Endothelial cell of umbilical vein (primary cell): ENCODE data around the gene NEURL1B.

Source experiments
- CTCF ChIP-seq, 2 donors: IDR thresholded peaks; 1 replicate in 1 of 2; 2 replicates in 1 of 2; pipeline ENCODE4 v1.5.1; 2011; ENCODE audit warnings: low read length in 2 of 2, mild to moderate bottlenecking in 2 of 2, moderate library complexity in 2 of 2, control low read depth in 1 of 2, inconsistent platforms in 1 of 2, low read depth in 1 of 2; ENCODE audit not compliant: insufficient read depth in 1 of 2; ENCODE audit errors: extremely low read depth in 1 of 2
- EZH2 ChIP-seq: IDR thresholded peaks from 2 replicates; pipeline ENCODE4 v1.6.1; 2012; ENCODE audit warnings: borderline replicate concordance, low read depth, mild to moderate bottlenecking, moderate library complexity, low read length, inconsistent platforms; ENCODE audit not compliant: severe bottlenecking
- FOS ChIP-seq: IDR thresholded peaks from 2 replicates; pipeline ENCODE4 v1.6.1; 2011; ENCODE audit warnings: mild to moderate bottlenecking, low read length, moderate library complexity, borderline replicate concordance; ENCODE audit not compliant: insufficient read depth
- GATA2 ChIP-seq: IDR thresholded peaks from 2 replicates; pipeline ENCODE4 v1.7.0; 2011; ENCODE audit warnings: low read depth, mild to moderate bottlenecking, moderate library complexity, mixed read lengths, low read length; ENCODE audit not compliant: insufficient read length, insufficient read depth
- JUN ChIP-seq: IDR thresholded peaks from 2 replicates; pipeline ENCODE4 v1.6.1; 2011; ENCODE audit warnings: borderline replicate concordance, low read depth; ENCODE audit not compliant: insufficient read length, insufficient read depth
- MAX ChIP-seq: IDR thresholded peaks from 2 replicates; pipeline ENCODE4 v1.6.1; 2011; ENCODE audit not compliant: insufficient read depth, insufficient read length
- POLR2A ChIP-seq: IDR thresholded peaks from 2 replicates; pipeline ENCODE4 v1.6.1; 2012; ENCODE audit warnings: low read depth, mild to moderate bottlenecking, control low read depth, low read length
- POLR2AphosphoS5 ChIP-seq: IDR thresholded peaks from 2 replicates; pipeline ENCODE4 v1.6.1; 2012; ENCODE audit warnings: low read depth, mild to moderate bottlenecking, control low read depth, low read length, moderate library complexity; ENCODE audit not compliant: insufficient read depth

DNA sequence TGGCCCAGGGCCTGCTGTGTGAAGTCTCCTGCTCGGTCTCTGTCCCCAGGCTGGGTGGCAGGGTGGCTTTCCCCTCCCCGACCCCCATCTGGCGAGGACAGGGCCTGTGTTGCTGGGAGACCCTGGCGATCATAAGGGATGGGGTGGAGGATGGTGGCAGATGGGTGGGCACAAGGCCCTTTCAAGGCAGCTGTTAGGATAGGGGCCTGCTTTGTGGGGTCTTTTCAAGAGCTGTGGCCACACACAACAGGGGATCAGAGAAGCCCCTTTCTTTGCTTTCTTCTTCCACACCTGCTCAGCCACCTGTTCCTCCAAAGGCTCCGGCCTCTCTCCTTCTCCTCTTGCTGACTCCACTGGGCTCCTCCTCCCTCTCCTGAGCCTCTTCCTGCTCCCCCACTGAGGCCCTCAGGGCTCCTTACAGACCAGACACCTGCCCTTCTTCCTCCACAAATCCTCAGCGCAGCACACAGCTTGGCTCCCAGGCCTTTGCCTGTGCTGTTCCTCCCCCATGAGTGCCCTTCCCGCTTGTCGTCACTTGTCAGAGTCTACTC lies 15.0 kb upstream of the NEURL1B start:
- TF ChIP-seq EZH2 (no peak), CTCF (IDR thresholded peaks at IDR 0.05; ENCODE audit: extremely low read depth in 1 of 2, insufficient read depth in 1 of 2, low read depth in 1 of 2, low read length in 2 of 2) (no peak), POLR2A (no peak), JUN (no peak), FOS (no peak), MAX (no peak), GATA2 (no peak), POLR2AphosphoS5 (no peak)
